ENCODE measurements around the gene STAG3.
"Not testable (repeated sequence)": the region's sequence is repeated elsewhere in the genome, so short reads cannot be mapped to it uniquely, and the experiment has no call there.

STAG3 gene

DNA sequence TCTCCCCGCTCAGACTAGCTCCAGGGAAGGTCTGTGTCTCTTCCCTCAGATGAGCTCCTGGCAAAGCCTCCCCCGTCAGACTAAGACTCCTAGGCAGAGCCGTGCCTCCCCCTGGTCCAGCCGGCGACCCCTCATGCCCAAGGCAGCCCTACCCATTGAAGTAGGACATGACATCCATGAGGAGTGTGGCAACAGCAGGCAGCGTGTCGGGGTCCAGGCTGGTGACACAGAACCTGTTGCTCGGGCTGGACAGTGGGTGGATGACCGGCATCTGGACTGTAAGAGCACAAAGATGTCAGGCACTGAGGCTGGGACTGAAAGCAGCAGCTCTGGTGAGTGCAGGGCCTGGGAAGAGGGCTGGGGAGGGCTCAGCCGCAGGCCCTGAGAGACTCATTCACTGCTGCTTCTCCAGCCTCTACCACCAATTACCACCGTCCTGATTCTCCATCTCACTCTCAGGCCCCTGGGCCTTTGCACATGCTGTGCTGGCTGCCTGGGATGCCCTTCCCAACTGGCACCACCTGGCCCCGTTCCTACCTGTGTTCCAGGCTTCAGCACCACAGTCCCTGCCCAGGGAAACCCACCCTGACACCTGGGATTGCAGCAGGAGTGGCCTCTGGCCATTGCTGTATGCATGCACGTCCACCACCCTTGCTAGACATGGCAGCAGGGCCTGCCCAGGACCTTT is 44.9 kb downstream of the STAG3 start:
- DNase-seq (ENCODE audit: low spot score) = no peak
- TF ChIP-seq, protein P1, sequence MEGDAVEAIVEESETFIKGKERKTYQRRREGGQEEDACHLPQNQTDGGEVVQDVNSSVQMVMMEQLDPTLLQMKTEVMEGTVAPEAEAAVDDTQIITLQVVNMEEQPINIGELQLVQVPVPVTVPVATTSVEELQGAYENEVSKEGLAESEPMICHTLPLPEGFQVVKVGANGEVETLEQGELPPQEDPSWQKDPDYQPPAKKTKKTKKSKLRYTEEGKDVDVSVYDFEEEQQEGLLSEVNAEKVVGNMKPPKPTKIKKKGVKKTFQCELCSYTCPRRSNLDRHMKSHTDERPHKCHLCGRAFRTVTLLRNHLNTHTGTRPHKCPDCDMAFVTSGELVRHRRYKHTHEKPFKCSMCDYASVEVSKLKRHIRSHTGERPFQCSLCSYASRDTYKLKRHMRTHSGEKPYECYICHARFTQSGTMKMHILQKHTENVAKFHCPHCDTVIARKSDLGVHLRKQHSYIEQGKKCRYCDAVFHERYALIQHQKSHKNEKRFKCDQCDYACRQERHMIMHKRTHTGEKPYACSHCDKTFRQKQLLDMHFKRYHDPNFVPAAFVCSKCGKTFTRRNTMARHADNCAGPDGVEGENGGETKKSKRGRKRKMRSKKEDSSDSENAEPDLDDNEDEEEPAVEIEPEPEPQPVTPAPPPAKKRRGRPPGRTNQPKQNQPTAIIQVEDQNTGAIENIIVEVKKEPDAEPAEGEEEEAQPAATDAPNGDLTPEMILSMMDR (IDR thresholded peaks at IDR 0.05; ENCODE audit: extremely low read depth, insufficient read depth, missing control alignments) = no peak
- in situ Hi-C loops (cut with MboI; ENCODE audit: low pct_unique_long_range_greater_than_20kb, low sequenced_read_pairs, unreplicated experiment) = no loop called here

DNA sequence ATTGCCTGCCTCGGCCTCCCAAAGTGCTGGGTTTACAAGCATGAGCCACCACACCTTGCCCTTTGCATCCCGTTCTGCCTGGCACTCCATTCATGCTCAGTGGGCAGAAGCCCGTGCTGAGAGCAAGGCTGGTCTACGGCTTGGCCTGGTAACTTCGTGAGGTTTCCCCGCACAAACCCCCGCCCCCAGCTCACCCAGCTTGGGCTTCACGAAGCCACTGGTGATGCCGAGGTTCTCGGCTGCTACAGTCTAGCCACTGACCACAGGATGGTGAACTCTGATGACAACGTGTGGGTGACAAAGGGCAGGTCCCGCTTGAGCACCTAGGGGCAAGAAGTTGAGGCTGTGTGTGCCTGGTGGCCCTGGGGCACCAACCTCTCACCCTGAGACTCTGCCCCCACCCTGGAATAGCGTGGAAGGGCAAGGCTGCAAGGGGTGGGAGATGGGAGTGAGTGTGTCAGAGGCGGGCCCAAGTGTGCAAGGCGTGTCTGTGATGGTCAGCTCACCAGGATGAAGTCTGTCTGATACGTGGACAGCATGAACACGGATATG is 45.7 kb downstream of the STAG3 start:
- not testable (repeated sequence) for DNase-seq (ENCODE audit: low spot score)

DNA sequence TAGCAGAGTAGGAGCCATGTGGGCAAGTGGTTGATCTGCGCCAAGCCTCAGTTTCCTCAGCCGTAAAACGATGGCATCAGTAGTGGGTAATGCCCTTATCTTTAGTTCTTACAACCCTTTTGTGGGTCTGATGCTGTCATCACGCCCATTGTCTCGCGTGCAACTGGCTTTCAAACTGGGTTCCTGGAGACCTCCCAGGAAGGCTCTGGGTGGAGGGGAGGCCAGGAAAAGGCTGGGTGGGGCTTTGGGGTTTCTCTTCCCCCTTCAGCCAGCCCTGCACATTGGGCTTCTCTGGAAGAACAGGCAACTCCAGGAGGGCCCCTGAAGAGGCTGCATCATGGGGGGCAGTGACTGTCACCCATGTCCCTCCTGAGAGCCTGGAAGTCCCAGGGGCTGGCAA is 47.2 kb downstream of the STAG3 start:
- DNase-seq (ENCODE audit: low spot score); in situ Hi-C loops (cut with MboI; ENCODE audit: low pct_unique_long_range_greater_than_20kb, low sequenced_read_pairs, unreplicated experiment): not testable (repeated sequence)

More for the DNA sequence above, 45.7 kb downstream of the STAG3 start:
- in situ Hi-C loops (cut with MboI; ENCODE audit: low pct_unique_long_range_greater_than_20kb, low sequenced_read_pairs, unreplicated experiment) = not testable (repeated sequence)

DNA sequence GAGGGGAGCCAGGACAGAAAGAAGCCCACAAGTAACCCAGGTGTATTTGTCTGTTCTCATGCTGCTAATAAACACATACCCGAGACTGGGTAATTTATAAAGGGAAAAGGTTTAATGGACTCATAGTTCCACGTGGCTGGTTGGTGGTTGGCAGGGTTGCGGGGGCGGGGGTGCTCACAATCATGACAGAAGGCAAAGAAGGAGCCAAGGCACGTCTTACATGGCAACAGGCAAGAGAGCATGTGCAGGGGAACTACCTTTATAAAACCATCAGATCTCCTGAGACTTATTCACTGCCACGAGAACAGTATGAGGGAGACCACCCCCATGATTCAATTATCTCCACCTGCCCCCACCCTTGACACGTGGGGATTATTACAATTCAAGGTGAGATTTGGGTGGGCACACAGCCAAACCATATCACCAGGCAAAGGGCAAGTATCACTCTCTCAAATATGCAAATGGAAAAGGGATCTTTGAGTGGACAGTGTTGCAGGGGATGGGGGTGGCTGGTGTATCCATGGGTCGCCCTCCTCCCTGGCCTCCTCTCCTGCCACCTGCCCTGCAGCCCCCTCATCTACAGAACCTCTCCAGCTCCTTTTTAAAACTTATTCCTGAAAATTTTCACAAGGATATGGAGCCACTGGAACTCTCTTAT is 57.1 kb downstream of the STAG3 start:
- DNase-seq (ENCODE audit: low spot score); in situ Hi-C loops (cut with MboI; ENCODE audit: low pct_unique_long_range_greater_than_20kb, low sequenced_read_pairs, unreplicated experiment): not testable (repeated sequence)

DNA sequence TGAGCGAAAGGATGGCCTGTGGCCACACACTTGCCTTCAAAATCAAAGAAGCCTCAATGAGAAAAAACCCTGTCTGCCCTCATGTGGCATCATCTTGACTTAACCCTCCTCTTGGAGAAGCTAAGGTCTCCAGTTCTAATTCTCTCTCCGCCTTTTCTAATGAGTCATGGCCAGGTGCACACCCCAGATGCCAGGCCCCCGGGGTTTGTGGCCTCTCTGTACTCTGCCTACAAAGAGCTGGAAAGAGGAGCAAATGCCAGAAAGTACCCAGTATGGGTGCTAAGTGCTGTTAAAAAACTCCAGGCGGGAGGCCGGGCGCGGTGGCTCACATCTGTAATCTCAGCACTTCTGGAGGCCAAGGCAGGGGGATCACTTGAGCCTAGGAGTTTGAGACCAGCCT is 62.3 kb downstream of the STAG3 start:
- DNase-seq (ENCODE audit: low spot score); in situ Hi-C loops (cut with MboI; ENCODE audit: low pct_unique_long_range_greater_than_20kb, low sequenced_read_pairs, unreplicated experiment): not testable (repeated sequence)

DNA sequence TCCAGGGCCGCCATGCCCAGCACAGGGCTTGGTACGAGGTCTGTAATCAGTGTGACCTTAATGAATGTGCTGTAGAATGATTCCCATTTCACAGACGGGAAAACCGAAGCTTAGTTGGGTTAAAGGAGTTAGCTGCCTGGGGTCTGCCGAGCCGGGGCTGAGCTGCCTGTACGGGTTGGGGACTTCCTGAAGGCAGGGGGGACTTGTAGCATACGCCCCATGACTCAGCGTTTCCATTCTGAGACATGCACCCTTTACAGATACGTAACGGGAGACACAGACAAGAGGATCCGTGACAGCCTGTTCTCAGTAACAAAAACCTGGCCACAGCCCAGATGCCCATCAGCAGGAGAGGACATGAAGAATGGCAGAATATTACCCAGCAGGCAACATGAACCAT is 65.7 kb downstream of the STAG3 start:
- peak; percentile 85 for DNase-seq (ENCODE audit: low spot score)
- in situ Hi-C loops (cut with MboI; ENCODE audit: low pct_unique_long_range_greater_than_20kb, low sequenced_read_pairs, unreplicated experiment) = not testable (repeated sequence)

DNA sequence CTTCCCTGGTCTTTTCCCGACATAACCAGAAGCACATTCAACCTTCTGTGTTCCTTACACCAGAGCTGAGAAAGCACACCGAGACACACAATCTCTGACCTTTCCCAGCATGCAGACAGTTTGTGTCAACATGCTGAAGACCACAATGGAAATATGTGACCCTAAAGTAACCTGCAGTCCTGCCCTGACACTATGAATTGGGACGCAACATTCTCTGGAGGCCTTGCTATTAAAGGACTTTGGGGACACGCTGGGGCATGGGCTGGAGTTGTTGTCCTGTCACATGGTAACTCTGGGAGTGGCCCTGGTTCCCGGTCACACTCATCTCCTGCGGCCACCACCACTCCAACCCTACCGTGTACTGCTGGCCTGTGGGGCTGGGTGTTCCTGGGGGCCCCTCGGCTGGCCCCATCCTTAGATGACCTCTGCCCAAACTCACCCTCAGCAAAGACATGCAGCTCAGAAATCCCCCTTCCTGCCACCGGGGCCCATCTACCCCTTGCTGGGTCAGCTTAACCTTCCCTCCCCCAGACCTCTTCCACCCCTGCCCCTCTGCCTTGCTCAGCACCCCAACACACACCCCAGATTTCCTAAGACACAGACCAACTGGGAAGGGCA is 67.4 kb downstream of the STAG3 start:
- DNase-seq (ENCODE audit: low spot score); in situ Hi-C loops (cut with MboI; ENCODE audit: low pct_unique_long_range_greater_than_20kb, low sequenced_read_pairs, unreplicated experiment): not testable (repeated sequence)

DNA sequence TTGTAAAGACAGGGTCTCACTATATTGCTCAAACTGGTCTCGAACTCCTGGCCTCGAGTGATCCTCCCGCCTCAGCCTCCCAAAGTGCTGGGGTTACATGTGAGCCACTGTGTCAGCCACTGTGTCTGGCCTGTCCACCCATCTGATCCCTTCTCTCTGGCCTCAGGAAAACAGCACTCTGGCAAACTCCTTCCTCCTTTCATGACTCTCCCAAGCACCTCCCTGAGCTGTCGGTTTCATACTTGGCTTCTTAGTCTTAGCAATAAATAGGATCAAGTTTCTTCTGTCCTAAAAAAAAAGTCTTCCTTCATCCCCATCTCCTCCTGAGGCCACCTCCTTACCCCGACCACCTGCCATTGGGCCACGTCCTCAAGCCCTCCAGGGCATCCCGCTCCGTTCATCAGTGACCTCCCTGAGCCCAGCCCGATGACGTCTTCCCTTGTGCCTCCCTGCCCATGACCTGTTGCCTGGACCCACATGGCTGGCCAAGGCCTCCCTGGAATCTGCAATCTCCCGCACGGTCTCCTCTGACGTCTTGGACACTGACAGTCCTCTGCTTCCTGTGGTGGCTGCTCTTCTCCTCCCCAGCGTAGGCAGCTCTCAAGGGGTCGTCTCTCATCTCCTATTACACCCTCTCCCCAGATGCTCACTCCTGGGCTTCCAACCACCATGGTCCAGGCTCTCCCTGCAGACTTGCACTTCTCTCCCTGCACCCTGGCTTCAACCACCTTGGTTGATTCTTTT is 68.6 kb downstream of the STAG3 start:
- DNase-seq (ENCODE audit: low spot score); in situ Hi-C loops (cut with MboI; ENCODE audit: low pct_unique_long_range_greater_than_20kb, low sequenced_read_pairs, unreplicated experiment): not testable (repeated sequence)

DNA sequence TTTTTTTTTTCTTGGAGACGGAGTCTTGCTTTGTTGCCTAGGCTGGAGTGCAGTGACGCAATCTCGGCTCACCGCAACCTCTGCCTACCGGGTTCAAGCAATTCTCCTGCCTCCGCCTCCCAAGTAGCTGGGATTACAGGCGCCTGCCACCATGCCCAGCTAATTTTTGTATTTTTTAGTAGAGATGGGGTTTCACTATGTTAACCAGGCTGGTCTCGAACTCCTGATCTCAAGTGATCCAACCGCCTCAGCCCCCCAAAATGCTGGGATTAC is 69.1 kb downstream of the STAG3 start:
- DNase-seq (ENCODE audit: low spot score); in situ Hi-C loops (cut with MboI; ENCODE audit: low pct_unique_long_range_greater_than_20kb, low sequenced_read_pairs, unreplicated experiment): not testable (repeated sequence)

DNA sequence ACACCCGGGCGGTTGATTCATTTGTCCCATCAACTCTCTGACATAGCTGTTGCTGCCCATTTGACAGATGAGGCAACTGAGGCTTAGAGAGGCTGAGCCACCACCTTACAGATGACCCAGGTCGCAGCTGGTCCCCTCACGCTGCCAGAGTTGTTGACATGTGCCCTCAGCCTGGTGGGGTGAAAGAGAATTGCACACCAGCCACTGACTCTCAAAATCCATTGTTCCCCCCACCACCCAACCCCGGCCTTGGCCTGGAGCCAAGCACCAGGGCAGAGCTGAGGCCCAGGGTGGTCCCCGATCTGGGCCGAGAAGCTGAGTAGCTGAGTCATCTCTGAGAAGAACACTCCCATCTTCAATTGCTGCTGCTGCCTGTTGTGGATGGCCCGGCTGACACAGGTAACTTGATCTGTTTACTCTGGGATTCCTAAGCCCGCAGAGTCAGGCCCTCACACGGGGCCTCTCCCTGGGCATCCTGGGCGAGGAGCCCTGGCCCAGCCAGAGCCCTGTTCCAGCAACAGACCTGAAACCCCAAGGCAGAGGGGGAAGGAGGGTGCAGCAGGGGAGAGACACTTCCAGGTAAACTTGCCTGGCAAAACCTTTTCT is 69.5 kb downstream of the STAG3 start:
- no peak for DNase-seq (ENCODE audit: low spot score)
- TF ChIP-seq, protein P1 (IDR thresholded peaks at IDR 0.05; ENCODE audit: extremely low read depth, insufficient read depth, missing control alignments) = no peak

More for the DNA sequence above, 69.5 kb downstream of the STAG3 start:
- in situ Hi-C loops (cut with MboI; ENCODE audit: low pct_unique_long_range_greater_than_20kb, low sequenced_read_pairs, unreplicated experiment) = no loop called here
